GM21576 (cell line): Measurements from ENCODE around the gene ALDOC.
"Not testable (repeated sequence)": the region's sequence is repeated elsewhere in the genome, so short reads cannot be mapped to it uniquely, and the experiment has no call there.

Experiments used
- ATAC-seq: cut with Tn5 transposase; IDR thresholded peaks from one replicate; pipeline ENCODE4 v1.9.1; 2021; ENCODE audit warnings: mild to moderate bottlenecking, moderate library complexity; ENCODE audit not compliant: unreplicated experiment

ALDOC gene

DNA sequence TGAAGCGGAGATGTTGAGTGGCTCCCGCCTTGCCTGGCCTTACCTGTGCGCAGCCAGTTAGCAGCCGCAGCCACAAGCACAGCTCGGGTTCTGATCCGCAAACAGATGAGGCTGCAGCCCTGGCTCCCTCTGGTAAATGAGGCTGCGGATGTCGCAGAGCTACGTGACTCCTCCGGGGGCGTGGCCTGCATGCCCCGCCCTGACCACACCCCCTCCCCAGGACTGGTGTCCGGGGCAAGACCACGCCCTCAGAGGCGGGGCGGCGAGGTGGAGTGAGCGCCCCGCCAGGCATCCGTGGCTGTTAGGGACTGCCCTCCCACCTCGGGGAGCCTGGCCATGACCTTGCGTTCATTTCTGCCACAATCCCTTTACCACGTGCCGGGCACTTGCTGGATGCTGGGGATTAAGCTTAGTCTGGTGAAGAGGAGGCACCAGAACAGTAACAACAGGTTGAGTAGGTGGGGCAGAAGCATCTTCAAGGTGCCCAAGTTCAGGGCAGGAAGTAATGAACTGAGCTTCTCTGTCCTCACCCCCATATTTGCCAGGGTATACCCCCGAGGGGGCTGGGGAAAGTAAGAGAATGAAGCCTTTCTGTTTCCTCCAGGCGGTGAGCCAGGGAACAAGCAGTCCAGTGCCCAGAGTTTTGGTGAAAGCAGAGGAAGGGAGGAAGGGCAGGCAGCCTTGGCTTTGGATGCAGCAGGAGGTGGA, at the start of gene ALDOC:
TSS of gene ALDOC (minus strand) at position 138 of the 708 bp plus-strand sequence. CDS start 1,363 bp downstream, outside the sequence.
- peak; percentile 72 for ATAC-seq

DNA sequence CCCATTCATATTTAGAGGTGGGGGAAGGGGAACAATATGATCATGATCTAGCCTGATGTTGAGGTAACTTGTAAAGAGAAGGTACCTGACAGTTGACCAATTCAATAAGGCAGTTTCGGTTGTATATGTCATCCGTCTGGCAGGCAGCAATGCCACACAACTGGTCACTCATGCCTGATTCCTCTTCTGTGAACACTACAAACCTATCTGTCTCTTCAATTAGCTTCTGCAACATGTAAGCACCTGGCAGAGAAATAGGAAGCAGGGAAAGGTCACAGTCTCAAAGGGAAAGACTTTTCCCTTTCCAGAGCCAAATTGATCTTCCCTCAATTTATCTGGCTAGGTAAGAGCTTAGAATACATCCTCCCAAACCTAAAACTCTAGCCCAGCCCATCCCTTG, 47.5 kb upstream of the ALDOC start:
- no peak for ATAC-seq

DNA sequence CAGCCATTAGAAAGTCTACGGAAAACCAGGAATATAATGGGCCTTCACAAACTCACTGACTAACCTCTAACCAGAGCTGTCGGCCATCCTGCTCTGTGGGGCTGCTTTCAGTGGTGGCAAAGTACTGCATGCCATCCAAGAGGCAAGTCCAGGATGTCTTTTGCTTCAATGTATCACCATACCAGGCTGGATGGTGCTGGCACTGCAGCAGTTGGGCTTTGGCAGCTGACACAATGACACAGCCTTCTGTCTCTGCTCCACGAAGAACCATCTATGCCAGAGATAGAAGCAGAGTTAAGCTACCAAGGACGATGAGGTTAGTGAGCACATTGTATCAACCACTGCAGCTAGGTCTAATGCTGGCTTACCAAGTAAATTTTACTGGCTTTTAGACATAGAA, 47.0 kb upstream of the ALDOC start:
- ATAC-seq = no peak

GRCh38 chr17:28622186-28622585, 45.5 kb upstream of the ALDOC start:
- no peak for ATAC-seq

- no peak for ATAC-seq
Measured at GRCh38 chr17:28620010-28620409, 43.3 kb upstream of the ALDOC start.

DNA sequence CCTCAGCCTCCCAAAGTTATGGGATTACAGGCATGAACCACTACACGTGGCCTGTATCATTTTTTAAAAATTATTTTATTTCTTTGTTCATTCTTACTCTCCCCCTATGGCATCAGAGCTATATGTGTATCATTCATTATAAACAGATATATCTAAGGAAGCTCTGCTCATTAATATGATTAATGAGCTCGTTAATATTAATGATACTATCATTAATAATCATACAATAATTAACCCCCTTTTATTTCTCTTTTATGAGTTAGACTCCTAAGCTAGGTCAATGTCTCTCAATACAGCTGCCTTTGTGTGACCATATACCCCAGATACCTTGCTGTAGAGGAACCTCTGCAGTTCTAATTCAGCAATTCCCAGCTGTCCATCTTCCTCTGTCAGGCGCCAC, 41.8 kb upstream of the ALDOC start:
- ATAC-seq = no peak

- no peak for ATAC-seq
Measured at GRCh38 chr17:28616281-28616680, 39.6 kb upstream of the ALDOC start.

- ATAC-seq = no peak
Measured at GRCh38 chr17:28615260-28615940, 38.7 kb upstream of the ALDOC start.

- no peak for ATAC-seq
Measured at GRCh38 chr17:28613931-28614381, 37.3 kb upstream of the ALDOC start, which contains the start of gene RSKR. TSS of gene RSKR (minus strand) at chr17:28614185. CDS start at chr17:28614161, 24 bp downstream.

- ATAC-seq = no peak
Measured at GRCh38 chr17:28612936-28613872, 36.5 kb upstream of the ALDOC start.

DNA sequence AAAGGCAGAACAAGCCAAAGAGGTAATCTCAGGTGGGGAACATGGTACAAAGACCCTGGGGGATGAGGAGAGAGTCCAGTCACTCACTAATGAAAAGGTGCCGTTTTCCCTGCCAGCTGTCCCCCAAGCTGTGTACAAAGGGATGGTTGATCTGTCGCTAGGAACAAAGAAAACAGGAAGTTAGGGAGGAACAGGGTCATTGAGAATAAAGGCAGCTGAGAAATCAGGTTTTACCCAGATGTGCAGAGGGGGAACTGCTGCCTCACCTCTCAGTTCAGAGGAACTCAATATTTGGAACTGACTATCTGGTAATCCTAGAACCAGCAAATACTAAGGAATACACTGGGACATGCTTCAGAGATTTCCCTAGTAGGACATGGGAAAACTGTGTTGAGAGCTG, 35.8 kb upstream of the ALDOC start:
- no peak for ATAC-seq

GRCh38 chr17:28610376-28610775, 33.7 kb upstream of the ALDOC start:
- ATAC-seq = no peak

- not testable (repeated sequence) for ATAC-seq
Measured at GRCh38 chr17:28604031-28604430, 27.3 kb upstream of the ALDOC start.

- peak; percentile 41 for ATAC-seq
Measured at GRCh38 chr17:28599311-28600184, 22.9 kb upstream of the ALDOC start.

- peak; percentile 79 for ATAC-seq
Measured at GRCh38 chr17:28598799-28599310, 22.2 kb upstream of the ALDOC start, which contains the start of gene SPAG5. TSS of gene SPAG5 (minus strand) at chr17:28599025. CDS start at chr17:28598946, 79 bp downstream.

GRCh38 chr17:28598389-28598788, 21.7 kb upstream of the ALDOC start:
- ATAC-seq = no peak

- ATAC-seq = no peak
Measured at GRCh38 chr17:28597606-28598383, 21.1 kb upstream of the ALDOC start.

GRCh38 chr17:28592260-28592659, 15.6 kb upstream of the ALDOC start:
- ATAC-seq = no peak

DNA sequence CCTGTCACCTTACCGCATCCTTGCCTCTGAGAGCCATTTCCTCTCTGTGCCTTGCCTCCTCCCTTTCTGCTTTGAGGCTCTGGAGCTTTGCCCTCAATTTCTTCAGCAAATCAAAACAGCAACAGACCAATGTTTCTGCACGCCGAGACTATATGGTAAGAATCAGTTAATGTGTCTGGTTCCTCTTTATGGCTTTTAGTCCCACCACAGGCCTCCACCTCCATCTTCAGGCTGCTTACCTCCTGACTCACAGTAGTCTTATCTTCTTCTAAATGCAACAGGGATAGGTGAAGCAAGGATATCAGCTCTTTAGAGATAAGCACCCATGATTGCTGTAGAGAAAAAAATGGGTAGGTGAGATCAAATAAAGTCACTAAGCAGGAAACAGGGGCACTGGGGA, 9.2 kb upstream of the ALDOC start:
- no peak for ATAC-seq
